ENCODE data around the gene DAG1. TPM values are rescaled to one million over a fixed set of nuclear protein-coding genes. Genes with fewer than 3 reads are reported as not detected.

Gene DAG1
- total and polyA plus RNA-seq, 7 experiments from 2014 or later = 5.4 to 22.3 (median 16.9) TPM

- H3K27me3 ChIP-seq (ENCODE audit: control insufficient read depth in 2 of 2, insufficient read depth in 2 of 2, low read length in 2 of 2) = no peaks in the 10 kb centered on the region
- H3K9me3 ChIP-seq (ENCODE audit: control insufficient read depth in 2 of 3, low read length in 3 of 3) = no peaks in the 10 kb centered on the region
- DNase-seq (no peak), ATAC-seq (no peak)
- intact Hi-C loops (cut with micrococcal nuclease) = no loop called here
- no peak overlapping the region for H3K4me3 ChIP-seq (ENCODE audit: low read length)
- H3K27ac Mint-ChIP-seq = peak overlapping the region in 1 of 9 donors; percentile 77
- no peaks in the 10 kb centered on the region for H3K27me3 Mint-ChIP-seq
- no peaks in the 10 kb centered on the region for H3K9me3 Mint-ChIP-seq
- CTCF ChIA-PET = no interaction called here
- H3K27ac ChIP-seq (ENCODE audit: low read depth, low read length) = no peak overlapping the region
- peaks cover 14 to 30% (median 23%) of the 10 kb centered on the region in 7 donors for H3K4me1 Mint-ChIP-seq
- no peak overlapping the region for H3K4me3 Mint-ChIP-seq
- POLR2A ChIA-PET = no interaction called here
- no peaks in the 10 kb centered on the region for H3K36me3 ChIP-seq (ENCODE audit: control insufficient read depth in 2 of 3, insufficient read depth in 3 of 3, low read length in 3 of 3)
- H3K36me3 Mint-ChIP-seq = peaks cover 10 to 15% (median 12%) of the 10 kb centered on the region in 5 donors
- no peaks in the 10 kb centered on the region for H3K4me1 ChIP-seq (ENCODE audit: control insufficient read depth in 2 of 2, insufficient read depth in 2 of 2, low read length in 2 of 2)
Measured at GRCh38 chr3:49497606-49498005, 27.5 kb downstream of the DAG1 start.

GRCh38 chr3:49498239-49498638 is 28.2 kb downstream of the DAG1 start:
- no peaks in the 10 kb centered on the region for H3K9me3 ChIP-seq (ENCODE audit: control insufficient read depth in 2 of 3, low read length in 3 of 3)
- Mint-ChIP-seq H3K4me3 (no peak overlapping the region), H3K27me3 (no peaks in the 10 kb centered on the region), H3K4me1 (peaks cover 14 to 34% (median 26%) of the 10 kb centered on the region in 7 donors), H3K27ac (peak overlapping the region in 3 of 9 donors; percentile 43 to 77 (median 59)), H3K36me3 (peaks cover 10 to 17% (median 13%) of the 10 kb centered on the region in 5 donors), H3K9me3 (no peaks in the 10 kb centered on the region)
- intact Hi-C loops (cut with micrococcal nuclease) = no loop called here
- no peaks in the 10 kb centered on the region for H3K27me3 ChIP-seq (ENCODE audit: control insufficient read depth in 2 of 2, insufficient read depth in 2 of 2, low read length in 2 of 2)
- no peak overlapping the region for H3K27ac ChIP-seq (ENCODE audit: low read depth, low read length)
- no peak overlapping the region for H3K4me3 ChIP-seq (ENCODE audit: low read length)
- no peak for DNase-seq
- POLR2A ChIA-PET = no interaction called here
- no peak for ATAC-seq
- no peaks in the 10 kb centered on the region for H3K4me1 ChIP-seq (ENCODE audit: control insufficient read depth in 2 of 2, insufficient read depth in 2 of 2, low read length in 2 of 2)
- CTCF ChIA-PET = no interaction called here
- no peaks in the 10 kb centered on the region for H3K36me3 ChIP-seq (ENCODE audit: control insufficient read depth in 2 of 3, insufficient read depth in 3 of 3, low read length in 3 of 3)

- CTCF ChIA-PET = interaction anchor here (1.3 kb wide), 1 partner anchor 41 kb away, joined by 3 read pairs; no protein-coding TSS in a partner anchor
- no peaks in the 10 kb centered on the region for H3K9me3 Mint-ChIP-seq
Measured at GRCh38 chr3:49498648-49499047, 28.6 kb downstream of the DAG1 start.

GRCh38 chr3:49500205-49500731 is 30.2 kb downstream of the DAG1 start:
- Histone ChIP-seq H3K27ac (ENCODE audit: low read depth, low read length) (no peak overlapping the region), H3K4me1 (ENCODE audit: control insufficient read depth in 2 of 2, insufficient read depth in 2 of 2, low read length in 2 of 2) (no peaks in the 10 kb centered on the region), H3K4me3 (ENCODE audit: low read length) (no peak overlapping the region), H3K27me3 (ENCODE audit: control insufficient read depth in 2 of 2, insufficient read depth in 2 of 2, low read length in 2 of 2) (no peaks in the 10 kb centered on the region), H3K36me3 (ENCODE audit: control insufficient read depth in 2 of 3, insufficient read depth in 3 of 3, low read length in 3 of 3) (no peaks in the 10 kb centered on the region), H3K9me3 (ENCODE audit: control insufficient read depth in 2 of 3, low read length in 3 of 3) (no peaks in the 10 kb centered on the region)
- Mint-ChIP-seq H3K36me3 (peaks cover 3 to 12% (median 11%) of the 10 kb centered on the region in 5 donors), H3K27me3 (no peaks in the 10 kb centered on the region), H3K4me1 (peaks cover 6 to 39% (median 23%) of the 10 kb centered on the region in 7 donors), H3K9me3 (no peaks in the 10 kb centered on the region), H3K27ac (peak overlapping the region in 2 of 9 donors; percentile 38 to 56), H3K4me3 (no peak overlapping the region)
- POLR2A ChIA-PET = no interaction called here
- DNase-seq = no peak
- peak; percentile 27 for ATAC-seq
- intact Hi-C loops (cut with micrococcal nuclease) = no loop called here
- CTCF ChIA-PET = interaction anchor here (0.6 kb wide), 1 partner anchor 126 kb away, joined by 3 read pairs; no protein-coding TSS in a partner anchor

More at GRCh38 chr3:49498648-49499047, 28.6 kb downstream of the DAG1 start:
- Histone ChIP-seq H3K9me3 (ENCODE audit: control insufficient read depth in 2 of 3, low read length in 3 of 3) (no peaks in the 10 kb centered on the region), H3K27ac (ENCODE audit: low read depth, low read length) (no peak overlapping the region), H3K4me1 (ENCODE audit: control insufficient read depth in 2 of 2, insufficient read depth in 2 of 2, low read length in 2 of 2) (no peaks in the 10 kb centered on the region), H3K4me3 (ENCODE audit: low read length) (no peak overlapping the region), H3K36me3 (ENCODE audit: control insufficient read depth in 2 of 3, insufficient read depth in 3 of 3, low read length in 3 of 3) (no peaks in the 10 kb centered on the region), H3K27me3 (ENCODE audit: control insufficient read depth in 2 of 2, insufficient read depth in 2 of 2, low read length in 2 of 2) (no peaks in the 10 kb centered on the region)
- intact Hi-C loops (cut with micrococcal nuclease) = no loop called here
- Mint-ChIP-seq H3K27ac (no peak overlapping the region), H3K27me3 (no peaks in the 10 kb centered on the region), H3K36me3 (peaks cover 6 to 15% (median 14%) of the 10 kb centered on the region in 5 donors), H3K4me1 (peaks cover 13 to 36% (median 27%) of the 10 kb centered on the region in 7 donors), H3K4me3 (no peak overlapping the region)
- DNase-seq (no peak), ATAC-seq (no peak)
- POLR2A ChIA-PET = no interaction called here

- H3K27me3 ChIP-seq (ENCODE audit: control insufficient read depth in 2 of 2, insufficient read depth in 2 of 2, low read length in 2 of 2) = no peaks in the 10 kb centered on the region
- H3K36me3 ChIP-seq (ENCODE audit: control insufficient read depth in 2 of 3, insufficient read depth in 3 of 3, low read length in 3 of 3) = no peaks in the 10 kb centered on the region
- no peaks in the 10 kb centered on the region for H3K9me3 ChIP-seq (ENCODE audit: control insufficient read depth in 2 of 3, low read length in 3 of 3)
- H3K27ac ChIP-seq (ENCODE audit: low read depth, low read length) = no peak overlapping the region
- no peaks in the 10 kb centered on the region for H3K9me3 Mint-ChIP-seq
- H3K27ac Mint-ChIP-seq = peak overlapping the region in 1 of 9 donors; percentile 45
- CTCF ChIA-PET = interaction anchor here (0.6 kb wide), 2 partner anchors 10 to 127 kb away, joined by 3 read pairs; no protein-coding TSS in a partner anchor
- H3K4me1 ChIP-seq (ENCODE audit: control insufficient read depth in 2 of 2, insufficient read depth in 2 of 2, low read length in 2 of 2) = no peaks in the 10 kb centered on the region
- no peaks in the 10 kb centered on the region for H3K27me3 Mint-ChIP-seq
- POLR2A ChIA-PET = no interaction called here
- ATAC-seq (peak; percentile 80), DNase-seq (no peak)
- no peak overlapping the region for H3K4me3 ChIP-seq (ENCODE audit: low read length)
- intact Hi-C loops (cut with micrococcal nuclease) = no loop called here
- H3K4me3 Mint-ChIP-seq = no peak overlapping the region
- peaks cover 3 to 12% (median 11%) of the 10 kb centered on the region in 5 donors for H3K36me3 Mint-ChIP-seq
- peaks cover 6 to 39% (median 23%) of the 10 kb centered on the region in 7 donors for H3K4me1 Mint-ChIP-seq
Measured at GRCh38 chr3:49500732-49501609, 30.9 kb downstream of the DAG1 start.

- Histone ChIP-seq H3K27ac (ENCODE audit: low read depth, low read length) (no peak overlapping the region), H3K9me3 (ENCODE audit: control insufficient read depth in 2 of 3, low read length in 3 of 3) (no peaks in the 10 kb centered on the region), H3K27me3 (ENCODE audit: control insufficient read depth in 2 of 2, insufficient read depth in 2 of 2, low read length in 2 of 2) (no peaks in the 10 kb centered on the region), H3K4me1 (ENCODE audit: control insufficient read depth in 2 of 2, insufficient read depth in 2 of 2, low read length in 2 of 2) (no peaks in the 10 kb centered on the region), H3K36me3 (ENCODE audit: control insufficient read depth in 2 of 3, insufficient read depth in 3 of 3, low read length in 3 of 3) (no peaks in the 10 kb centered on the region), H3K4me3 (ENCODE audit: low read length) (no peak overlapping the region)
- Mint-ChIP-seq H3K27me3 (no peaks in the 10 kb centered on the region), H3K4me3 (no peak overlapping the region), H3K27ac (peak overlapping the region in 1 of 9 donors; percentile 54), H3K9me3 (no peaks in the 10 kb centered on the region), H3K36me3 (peaks cover 3 to 12% (median 11%) of the 10 kb centered on the region in 5 donors), H3K4me1 (peaks cover 6 to 39% (median 23%) of the 10 kb centered on the region in 7 donors)
- ATAC-seq = no peak
- no peak for DNase-seq
- intact Hi-C loops (cut with micrococcal nuclease) = no loop called here
- POLR2A ChIA-PET = no interaction called here
- CTCF ChIA-PET = interaction anchor here (0.6 kb wide), 1 partner anchor 9 kb away, joined by 3 read pairs; no protein-coding TSS in a partner anchor
Measured at GRCh38 chr3:49501842-49502241, 31.8 kb downstream of the DAG1 start.
